Measurements from ENCODE around the gene LRRC43. TPM values are rescaled to one million over a fixed set of nuclear protein-coding genes. Genes with fewer than 3 reads are reported as not detected.

Gene LRRC43
- total and polyA plus RNA-seq, 2 experiments from 2014 or later = 0.45 TPM; not detected in 1

GRCh38 chr12:122250047-122250446, 67.1 kb downstream of the LRRC43 start (continued):
- TF ChIP-seq, protein P1, sequence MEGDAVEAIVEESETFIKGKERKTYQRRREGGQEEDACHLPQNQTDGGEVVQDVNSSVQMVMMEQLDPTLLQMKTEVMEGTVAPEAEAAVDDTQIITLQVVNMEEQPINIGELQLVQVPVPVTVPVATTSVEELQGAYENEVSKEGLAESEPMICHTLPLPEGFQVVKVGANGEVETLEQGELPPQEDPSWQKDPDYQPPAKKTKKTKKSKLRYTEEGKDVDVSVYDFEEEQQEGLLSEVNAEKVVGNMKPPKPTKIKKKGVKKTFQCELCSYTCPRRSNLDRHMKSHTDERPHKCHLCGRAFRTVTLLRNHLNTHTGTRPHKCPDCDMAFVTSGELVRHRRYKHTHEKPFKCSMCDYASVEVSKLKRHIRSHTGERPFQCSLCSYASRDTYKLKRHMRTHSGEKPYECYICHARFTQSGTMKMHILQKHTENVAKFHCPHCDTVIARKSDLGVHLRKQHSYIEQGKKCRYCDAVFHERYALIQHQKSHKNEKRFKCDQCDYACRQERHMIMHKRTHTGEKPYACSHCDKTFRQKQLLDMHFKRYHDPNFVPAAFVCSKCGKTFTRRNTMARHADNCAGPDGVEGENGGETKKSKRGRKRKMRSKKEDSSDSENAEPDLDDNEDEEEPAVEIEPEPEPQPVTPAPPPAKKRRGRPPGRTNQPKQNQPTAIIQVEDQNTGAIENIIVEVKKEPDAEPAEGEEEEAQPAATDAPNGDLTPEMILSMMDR (conservative IDR thresholded peaks at IDR 0.05; ENCODE audit: low read depth in 2 of 2) = no peak
- TF ChIP-seq POLR2AphosphoS5 (IDR thresholded peaks at IDR 0.05; ENCODE audit: low read depth) (no peak), NANOG (IDR thresholded peaks at IDR 0.05; ENCODE audit: borderline replicate concordance) (no peak), STAT1 (IDR thresholded peaks at IDR 0.05; ENCODE audit: unreplicated experiment) (no peak), ZNF331 (CRISPR knock-in tag; IDR thresholded peaks at IDR 0.05; ENCODE audit: low read depth) (no peak)
- TF ChIP-seq, protein P2, sequence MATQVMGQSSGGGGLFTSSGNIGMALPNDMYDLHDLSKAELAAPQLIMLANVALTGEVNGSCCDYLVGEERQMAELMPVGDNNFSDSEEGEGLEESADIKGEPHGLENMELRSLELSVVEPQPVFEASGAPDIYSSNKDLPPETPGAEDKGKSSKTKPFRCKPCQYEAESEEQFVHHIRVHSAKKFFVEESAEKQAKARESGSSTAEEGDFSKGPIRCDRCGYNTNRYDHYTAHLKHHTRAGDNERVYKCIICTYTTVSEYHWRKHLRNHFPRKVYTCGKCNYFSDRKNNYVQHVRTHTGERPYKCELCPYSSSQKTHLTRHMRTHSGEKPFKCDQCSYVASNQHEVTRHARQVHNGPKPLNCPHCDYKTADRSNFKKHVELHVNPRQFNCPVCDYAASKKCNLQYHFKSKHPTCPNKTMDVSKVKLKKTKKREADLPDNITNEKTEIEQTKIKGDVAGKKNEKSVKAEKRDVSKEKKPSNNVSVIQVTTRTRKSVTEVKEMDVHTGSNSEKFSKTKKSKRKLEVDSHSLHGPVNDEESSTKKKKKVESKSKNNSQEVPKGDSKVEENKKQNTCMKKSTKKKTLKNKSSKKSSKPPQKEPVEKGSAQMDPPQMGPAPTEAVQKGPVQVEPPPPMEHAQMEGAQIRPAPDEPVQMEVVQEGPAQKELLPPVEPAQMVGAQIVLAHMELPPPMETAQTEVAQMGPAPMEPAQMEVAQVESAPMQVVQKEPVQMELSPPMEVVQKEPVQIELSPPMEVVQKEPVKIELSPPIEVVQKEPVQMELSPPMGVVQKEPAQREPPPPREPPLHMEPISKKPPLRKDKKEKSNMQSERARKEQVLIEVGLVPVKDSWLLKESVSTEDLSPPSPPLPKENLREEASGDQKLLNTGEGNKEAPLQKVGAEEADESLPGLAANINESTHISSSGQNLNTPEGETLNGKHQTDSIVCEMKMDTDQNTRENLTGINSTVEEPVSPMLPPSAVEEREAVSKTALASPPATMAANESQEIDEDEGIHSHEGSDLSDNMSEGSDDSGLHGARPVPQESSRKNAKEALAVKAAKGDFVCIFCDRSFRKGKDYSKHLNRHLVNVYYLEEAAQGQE (IDR thresholded peaks at IDR 0.05; ENCODE audit: unreplicated experiment) = no peak

- ATAC-seq = no peak
- H3K27ac Mint-ChIP-seq = no peak overlapping the region
- H3K79me2 ChIP-seq (replicated peaks; ENCODE audit: insufficient read depth) = 0 out of 2 replicates have a peak, but pooled peaks cover 7% of the 10 kb centered on the region
- no peak overlapping the region for H3K4me3 ChIP-seq
- no peak overlapping the region for H3K27ac ChIP-seq (ENCODE audit: low read depth)
- H3K36me3 ChIP-seq (ENCODE audit: insufficient read depth) = 0 out of 2 replicates have a peak, but pooled peaks cover 3% of the 10 kb centered on the region
- no peaks in the 10 kb centered on the region for H3K9me2 ChIP-seq (ENCODE audit: insufficient read depth)
- H3K4me2 ChIP-seq = no peak overlapping the region
- peaks cover 4% of the 10 kb centered on the region for H3K27me3 Mint-ChIP-seq (ENCODE audit: insufficient read depth, low read depth, poor library complexity)
- no peak overlapping the region for H2AFZ ChIP-seq
- no peak overlapping the region for H3K4me3 Mint-ChIP-seq
- 0 out of 2 replicates have a peak, but pooled peaks cover 3% of the 10 kb centered on the region for H3F3A ChIP-seq (replicated peaks; ENCODE audit: low read depth)
- H3K4me1 Mint-ChIP-seq = no peaks in the 10 kb centered on the region
- DNase-seq (ENCODE audit: low spot score) = no peak
- H3K27me3 ChIP-seq (ENCODE audit: insufficient read depth) = no peaks in the 10 kb centered on the region
- H3K4me1 ChIP-seq (ENCODE audit: insufficient read depth) = no peaks in the 10 kb centered on the region
- no peaks in the 10 kb centered on the region; the same call in none of the 2 replicates for H4K20me1 ChIP-seq (replicated peaks; ENCODE audit: insufficient read depth)
- peaks cover 9% of the 10 kb centered on the region for H3K36me3 Mint-ChIP-seq (ENCODE audit: low read depth)
- no peaks in the 10 kb centered on the region for H3K9me3 Mint-ChIP-seq
- no peak for TF ChIP-seq NANOG (IDR thresholded peaks at IDR 0.05; ENCODE audit: borderline replicate concordance)
- TF ChIP-seq STAT1 (IDR thresholded peaks at IDR 0.05; ENCODE audit: unreplicated experiment) = no peak
- no peak for TF ChIP-seq CREB1 (CRISPR knock-in tag; IDR thresholded peaks at IDR 0.05; ENCODE audit: low read depth)
- no peak for TF ChIP-seq ETS1 (IDR thresholded peaks at IDR 0.05)
- TF ChIP-seq, protein P2 (IDR thresholded peaks at IDR 0.05; ENCODE audit: unreplicated experiment) = no peak
- TF ChIP-seq, protein P1 (conservative IDR thresholded peaks at IDR 0.05; ENCODE audit: low read depth in 2 of 2) = no peak
Observed at GRCh38 chr12:122250536-122250935, 67.6 kb downstream of the LRRC43 start.

Data from GM23338 (cell line).